ENCODE measurements around the gene PRMT5. TPM values are rescaled to one million over a fixed set of nuclear protein-coding genes. Genes with fewer than 3 reads are reported as not detected.

Gene PRMT5
- total RNA-seq, 4 donors from 2014 or later, result 42.9 to 53.2 (median 48.3) TPM

GRCh38 chr14:22897357-22897756, 31.8 kb downstream of the PRMT5 start:
- H3K4me3 ChIP-seq (ENCODE audit: low read depth, poor library complexity, severe bottlenecking), result no peak overlapping the region
- intact Hi-C loops (cut with DNase I; ENCODE audit: low total_unique reads), result no loop called here
- WGBS, 2 donors, result 95 to 96% methylated on average over 1 of the region's 1 CpG
- no peak for TF ChIP-seq POLR2A (IDR thresholded peaks at IDR 0.05)
- TF ChIP-seq, protein P1, sequence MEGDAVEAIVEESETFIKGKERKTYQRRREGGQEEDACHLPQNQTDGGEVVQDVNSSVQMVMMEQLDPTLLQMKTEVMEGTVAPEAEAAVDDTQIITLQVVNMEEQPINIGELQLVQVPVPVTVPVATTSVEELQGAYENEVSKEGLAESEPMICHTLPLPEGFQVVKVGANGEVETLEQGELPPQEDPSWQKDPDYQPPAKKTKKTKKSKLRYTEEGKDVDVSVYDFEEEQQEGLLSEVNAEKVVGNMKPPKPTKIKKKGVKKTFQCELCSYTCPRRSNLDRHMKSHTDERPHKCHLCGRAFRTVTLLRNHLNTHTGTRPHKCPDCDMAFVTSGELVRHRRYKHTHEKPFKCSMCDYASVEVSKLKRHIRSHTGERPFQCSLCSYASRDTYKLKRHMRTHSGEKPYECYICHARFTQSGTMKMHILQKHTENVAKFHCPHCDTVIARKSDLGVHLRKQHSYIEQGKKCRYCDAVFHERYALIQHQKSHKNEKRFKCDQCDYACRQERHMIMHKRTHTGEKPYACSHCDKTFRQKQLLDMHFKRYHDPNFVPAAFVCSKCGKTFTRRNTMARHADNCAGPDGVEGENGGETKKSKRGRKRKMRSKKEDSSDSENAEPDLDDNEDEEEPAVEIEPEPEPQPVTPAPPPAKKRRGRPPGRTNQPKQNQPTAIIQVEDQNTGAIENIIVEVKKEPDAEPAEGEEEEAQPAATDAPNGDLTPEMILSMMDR (IDR thresholded peaks at IDR 0.05), result no peak
- DNase-seq (ENCODE audit: low spot score in 2 of 2), result no peak

DNA sequence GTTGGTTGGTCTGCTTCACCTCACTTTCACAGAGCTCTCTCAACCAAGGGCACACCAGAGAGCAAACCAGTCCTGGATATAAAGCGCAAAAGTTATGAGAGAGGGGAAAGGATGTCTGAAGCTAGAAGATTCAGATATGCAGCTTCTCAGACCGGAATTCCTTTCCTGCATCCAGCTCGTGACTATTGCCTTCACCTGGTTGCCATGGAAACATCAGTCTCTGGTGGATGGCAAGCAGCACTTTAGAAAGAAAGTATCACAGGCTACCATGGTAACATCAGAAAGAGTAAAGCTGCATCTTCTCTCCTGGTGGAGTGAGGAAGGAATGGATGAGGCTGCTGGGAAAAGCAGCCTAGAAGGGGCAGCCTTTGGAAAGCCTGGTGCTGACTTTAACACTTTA, 32.4 kb downstream of the PRMT5 start:
- H3K4me3 ChIP-seq (ENCODE audit: low read depth, poor library complexity, severe bottlenecking), result no peak overlapping the region
- WGBS, 2 donors, result 79 to 84% methylated on average over 3 of the region's 3 CpGs
- intact Hi-C loops (cut with DNase I; ENCODE audit: low total_unique reads), result no loop called here
- TF ChIP-seq, protein P1 (IDR thresholded peaks at IDR 0.05), result no peak
- TF ChIP-seq POLR2A (IDR thresholded peaks at IDR 0.05), result no peak
- no peak for DNase-seq (ENCODE audit: low spot score in 2 of 2)

GRCh38 chr14:22896356-22896755, 32.8 kb downstream of the PRMT5 start:
- 61 to 66% methylated on average over 5 of the region's 5 CpGs for WGBS, 2 donors
- H3K4me3 ChIP-seq (ENCODE audit: low read depth, poor library complexity, severe bottlenecking), result no peak overlapping the region
- no peak for DNase-seq (ENCODE audit: low spot score in 2 of 2)
- intact Hi-C loops (cut with DNase I; ENCODE audit: low total_unique reads), result no loop called here
- TF ChIP-seq POLR2A (IDR thresholded peaks at IDR 0.05), result no peak
- TF ChIP-seq, protein P1 (IDR thresholded peaks at IDR 0.05), result no peak

DNA sequence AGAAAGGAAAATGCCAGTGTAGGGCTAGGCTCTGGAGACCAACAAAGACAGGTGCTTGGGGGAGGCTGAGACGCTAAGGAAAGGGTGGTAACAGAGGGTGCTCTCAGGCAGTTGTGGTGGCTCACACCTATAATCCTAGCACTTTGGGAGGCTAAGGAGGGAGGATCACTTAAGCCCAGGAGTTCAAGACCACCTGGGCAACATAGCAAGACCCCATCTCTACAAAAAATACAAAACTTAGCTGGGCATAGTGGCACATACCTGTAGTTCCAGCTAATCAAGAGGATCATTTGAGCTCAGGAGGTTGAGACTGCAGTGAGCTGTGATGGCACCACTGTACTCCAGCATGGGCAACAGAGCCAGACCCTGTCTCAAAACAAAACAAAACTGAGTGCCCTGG, 33.8 kb downstream of the PRMT5 start:
- no peak for DNase-seq (ENCODE audit: low spot score in 2 of 2)
- TF ChIP-seq, protein P1 (IDR thresholded peaks at IDR 0.05), result no peak
- no peak for TF ChIP-seq POLR2A (IDR thresholded peaks at IDR 0.05)
- WGBS, 2 donors, result 100% methylated on average over 1 of the region's 1 CpG
- intact Hi-C loops (cut with DNase I; ENCODE audit: low total_unique reads), result no loop called here
- no peak overlapping the region for H3K4me3 ChIP-seq (ENCODE audit: low read depth, poor library complexity, severe bottlenecking)

DNA sequence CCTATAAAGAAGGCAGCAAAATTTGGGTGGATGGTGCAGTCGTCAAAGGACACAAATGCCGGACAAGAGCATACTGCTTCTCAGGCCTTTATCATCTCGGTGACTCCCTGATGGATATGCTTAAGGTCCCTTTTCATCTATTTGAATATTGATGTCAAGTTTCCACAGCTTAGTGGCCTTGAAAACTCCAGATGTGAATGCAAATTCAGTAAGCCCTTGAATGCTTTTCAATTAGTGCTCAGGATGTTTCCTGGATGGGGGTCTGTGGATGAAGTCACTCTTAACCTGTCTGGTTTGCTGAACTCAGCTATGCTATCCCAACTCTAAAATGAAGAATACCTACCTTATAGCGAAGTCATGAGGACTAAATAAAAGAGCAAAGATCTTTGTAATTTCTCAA, 35.5 kb downstream of the PRMT5 start:
- no peak for DNase-seq (ENCODE audit: low spot score in 2 of 2)
- WGBS, 2 donors, result 91 to 93% methylated on average over 4 of the region's 4 CpGs
- H3K4me3 ChIP-seq (ENCODE audit: low read depth, poor library complexity, severe bottlenecking), result no peak overlapping the region
- TF ChIP-seq, protein P1 (IDR thresholded peaks at IDR 0.05), result no peak
- no peak for TF ChIP-seq POLR2A (IDR thresholded peaks at IDR 0.05)
- intact Hi-C loops (cut with DNase I; ENCODE audit: low total_unique reads), result no loop called here

DNA sequence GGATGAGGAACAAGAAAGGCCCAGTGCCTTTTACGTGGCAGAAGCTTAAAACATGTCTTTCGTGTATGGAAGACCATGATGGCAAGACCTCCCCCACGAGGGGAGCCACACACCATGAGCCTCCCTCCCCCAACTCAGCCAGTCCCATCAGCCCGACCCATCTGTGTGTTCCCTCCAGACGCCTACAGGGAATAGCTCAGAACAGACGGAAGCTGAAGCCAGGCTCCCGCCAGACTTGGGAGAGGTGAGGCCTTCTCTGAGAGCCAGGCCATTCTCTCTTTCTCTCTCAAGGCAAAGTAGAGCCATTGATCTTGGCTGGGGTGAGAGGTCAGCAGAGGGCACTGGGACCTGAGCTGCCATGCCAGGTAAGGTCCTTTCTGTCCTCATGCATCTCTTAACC, 36.7 kb downstream of the PRMT5 start:
- no peak overlapping the region for H3K4me3 ChIP-seq (ENCODE audit: low read depth, poor library complexity, severe bottlenecking)
- 68 to 77% methylated on average over 6 to 7 of the region's 7 CpGs for WGBS, 2 donors
- DNase-seq (ENCODE audit: low spot score in 2 of 2), result no peak
- intact Hi-C loops (cut with DNase I; ENCODE audit: low total_unique reads), result no loop called here
- no peak for TF ChIP-seq POLR2A (IDR thresholded peaks at IDR 0.05)
- TF ChIP-seq, protein P1 (IDR thresholded peaks at IDR 0.05), result no peak

Measured in lower leg skin (tissue), 4 donors.